ENCODE results near the gene SEC14L2.
"Not testable (repeated sequence)": the region's sequence is repeated elsewhere in the genome, so short reads cannot be mapped to it uniquely, and the experiment has no call there.

The SEC14L2 gene

GRCh38 chr22:30455075-30455840 is 58.4 kb downstream of the SEC14L2 start:
- DNase-seq (ENCODE audit: low spot score) = no peak

- DNase-seq (ENCODE audit: low spot score) = peak; percentile 71
These were observed 61.2 kb downstream of the SEC14L2 start for GRCh38 chr22:30457981-30458380.

GRCh38 chr22:30459181-30460052 is 62.6 kb downstream of the SEC14L2 start:
- DNase-seq (ENCODE audit: low spot score) = no peak

GRCh38 chr22:30460147-30460546 is 63.3 kb downstream of the SEC14L2 start:
- DNase-seq (ENCODE audit: low spot score) = no peak

- DNase-seq (ENCODE audit: low spot score) = not testable (repeated sequence)
These were observed 63.7 kb downstream of the SEC14L2 start for GRCh38 chr22:30460555-30460954.

- DNase-seq (ENCODE audit: low spot score) = no peak
These were observed 72.3 kb downstream of the SEC14L2 start for GRCh38 chr22:30469165-30469564.

GRCh38 chr22:30470655-30471054 is 73.8 kb downstream of the SEC14L2 start:
- no peak for DNase-seq (ENCODE audit: low spot score)

- no peak for DNase-seq (ENCODE audit: low spot score)
These were observed 74.9 kb downstream of the SEC14L2 start, which contains the start of gene SEC14L3 for GRCh38 chr22:30471616-30472318. Gene SEC14L3 (minus strand): TSS chr22:30472017. CDS start chr22:30471958, 59 bp downstream.

- DNase-seq (ENCODE audit: low spot score) = no peak
These were observed 76.3 kb downstream of the SEC14L2 start for GRCh38 chr22:30472994-30473720.

GRCh38 chr22:30474121-30474520 is 77.3 kb downstream of the SEC14L2 start:
- DNase-seq (ENCODE audit: low spot score) = no peak
